Stimulated activated CD8-positive, alpha-beta memory T cell treated with anti-CD3 and anti-CD28 coated beads, Interleukin-7, amount 100 ng/mL, for 24 hours (primary cell): ENCODE measurements around the gene DNAJC8.
A peak's percentile ranks its signal among the peaks of the same experiment; 100 is the strongest.

Experiments
- DNase-seq: peaks from one replicate; pipeline ENCODE4 v3.0.0-alpha.2; 2020; ENCODE audit warnings: low read depth

Gene DNAJC8

DNA sequence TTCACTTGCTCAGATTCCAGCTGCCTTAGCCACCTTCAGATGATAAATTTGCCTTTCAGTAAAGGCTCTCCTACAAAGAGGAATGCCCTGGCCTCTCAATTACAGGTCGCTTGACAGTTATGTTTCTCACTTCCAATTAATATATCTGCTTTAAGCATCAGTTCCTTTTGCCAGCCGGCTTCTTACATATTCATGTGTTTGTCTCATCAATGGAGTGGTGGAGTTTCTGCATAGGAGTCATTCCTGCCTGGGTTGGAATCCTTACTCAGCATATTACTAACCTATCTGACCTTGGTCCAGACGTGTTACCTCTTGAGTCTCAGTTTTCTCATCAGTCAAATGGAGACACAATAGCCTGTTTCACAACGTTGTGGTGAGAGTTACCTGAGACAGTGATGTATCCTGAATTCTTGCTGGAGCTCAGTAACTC lies 17.1 kb upstream of the DNAJC8 start:
- DNase-seq, result no peak

DNA sequence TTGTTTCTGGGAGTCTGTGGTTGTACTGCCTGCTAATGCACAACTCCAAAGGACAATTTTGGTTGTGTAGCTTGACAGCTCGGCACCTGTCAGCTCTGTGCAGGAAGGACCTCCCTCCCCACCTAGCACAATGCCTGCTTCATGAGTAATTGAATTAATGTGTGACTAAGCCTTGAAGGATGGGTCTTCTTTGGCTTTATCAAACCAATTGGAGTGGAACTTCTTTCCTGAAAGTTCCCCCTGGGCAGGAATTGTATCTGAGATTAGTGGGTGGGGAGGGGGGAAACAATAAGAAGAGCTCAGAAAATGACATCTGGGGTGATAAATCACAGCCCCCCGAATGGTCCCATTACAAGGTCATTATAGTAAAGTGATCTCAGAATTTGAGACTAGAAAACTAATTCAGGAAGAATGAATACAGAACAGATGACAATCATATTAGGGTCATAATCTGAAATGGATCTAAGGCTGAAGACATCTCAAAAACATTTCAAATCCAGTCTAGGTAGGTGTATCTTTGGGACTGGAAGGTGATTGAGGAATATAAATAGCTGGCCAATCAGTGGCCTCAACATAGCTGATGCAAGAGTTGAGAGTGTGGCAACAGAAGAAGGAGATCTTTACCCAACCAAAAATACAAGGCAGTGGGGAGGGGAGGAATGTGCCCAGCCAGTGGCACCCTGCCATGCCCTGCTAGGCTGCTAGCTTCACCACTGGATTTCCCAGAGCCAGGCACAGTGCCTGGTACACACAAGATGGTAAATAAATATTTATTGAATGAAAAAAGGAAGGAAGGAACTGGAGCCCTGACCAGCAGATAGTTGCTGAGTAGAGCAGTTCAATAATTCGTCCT lies 16.4 kb upstream of the DNAJC8 start:
- no peak for DNase-seq

DNA sequence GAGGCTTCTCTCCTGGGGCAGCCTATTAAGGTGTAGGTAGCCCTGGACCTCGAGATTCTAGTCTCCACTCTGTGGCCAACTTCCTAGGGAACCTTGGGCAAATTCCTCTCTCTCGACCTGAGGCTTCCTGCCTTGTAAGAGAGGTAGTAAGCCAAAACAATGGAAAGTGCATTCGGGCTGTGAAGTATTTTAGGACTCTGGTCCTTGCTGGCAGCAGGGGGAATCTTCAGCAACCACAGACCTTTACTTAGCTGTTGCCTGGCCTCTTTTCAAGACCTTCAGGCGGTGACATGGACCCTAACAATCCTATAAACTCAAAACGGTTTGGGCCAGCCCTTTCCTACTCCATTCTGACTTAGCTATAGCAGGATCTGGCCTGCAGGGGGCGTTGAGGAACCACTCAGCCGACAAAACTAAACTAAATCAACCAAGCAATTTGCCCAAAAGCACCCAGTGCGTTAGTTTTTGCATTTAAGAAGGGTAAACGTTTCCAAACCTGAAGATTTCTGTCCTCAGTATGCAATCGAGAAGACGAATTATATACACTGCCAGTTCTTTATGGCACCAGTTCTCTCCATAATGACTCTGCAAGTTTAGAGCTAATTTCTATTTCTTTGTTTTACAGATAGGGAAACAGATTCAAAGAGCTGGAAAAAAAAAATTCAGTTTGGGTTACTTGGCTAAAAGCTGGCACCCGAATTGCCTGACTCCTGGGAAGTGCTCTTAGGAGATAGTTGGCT lies 15.6 kb upstream of the DNAJC8 start:
- peak; percentile 69 for DNase-seq

DNA sequence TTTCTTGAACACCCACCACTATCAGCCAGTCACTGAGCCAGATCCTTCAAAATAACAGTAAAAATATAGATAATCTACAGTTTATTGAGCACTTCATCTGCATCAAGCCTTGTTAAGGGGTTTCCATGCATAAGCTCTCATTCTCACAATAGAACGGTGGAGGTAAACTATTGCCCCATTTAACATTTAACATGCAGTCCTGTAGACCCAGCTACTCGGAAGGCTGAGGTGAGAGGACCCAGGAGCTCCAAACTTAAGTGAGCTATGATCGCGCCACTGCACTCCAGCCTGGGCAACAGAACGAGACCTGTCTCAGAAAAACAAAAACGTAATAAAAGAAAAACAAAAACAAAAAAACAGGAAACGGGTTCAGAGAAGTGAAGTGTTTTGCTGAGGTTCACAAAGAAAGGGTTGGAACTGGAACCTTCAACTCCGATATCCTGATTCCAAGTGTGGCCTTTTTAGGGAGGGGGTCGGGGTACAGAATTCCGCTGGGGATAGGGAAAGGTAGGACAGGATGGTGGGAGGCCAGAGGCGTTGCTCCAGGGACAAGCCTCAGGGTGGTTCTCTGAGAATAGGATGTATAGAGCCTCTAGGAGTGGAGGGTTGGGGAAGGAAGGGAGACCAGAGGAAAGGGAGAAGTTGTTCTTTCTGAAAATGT lies 14.9 kb upstream of the DNAJC8 start:
- DNase-seq, result no peak

DNA sequence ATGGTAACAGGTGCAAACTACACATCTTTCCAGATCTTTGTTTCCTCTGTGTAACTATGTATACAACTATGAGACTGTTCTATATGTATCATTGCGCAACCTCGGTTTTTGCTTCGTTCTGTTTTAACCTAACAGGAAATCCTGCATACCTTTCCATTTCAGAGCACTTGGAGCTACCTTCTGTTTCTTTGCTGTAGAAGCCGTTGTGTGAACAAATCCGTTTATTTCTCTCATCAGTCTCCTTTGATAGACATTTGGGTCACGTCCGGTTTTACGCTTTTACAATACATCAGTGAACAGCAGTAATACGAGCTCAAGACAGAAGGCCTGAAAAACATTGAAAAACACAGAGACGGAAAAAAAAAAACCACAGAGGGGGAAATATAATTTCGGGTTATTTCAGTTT lies 13.6 kb upstream of the DNAJC8 start:
- DNase-seq, result no peak

DNA sequence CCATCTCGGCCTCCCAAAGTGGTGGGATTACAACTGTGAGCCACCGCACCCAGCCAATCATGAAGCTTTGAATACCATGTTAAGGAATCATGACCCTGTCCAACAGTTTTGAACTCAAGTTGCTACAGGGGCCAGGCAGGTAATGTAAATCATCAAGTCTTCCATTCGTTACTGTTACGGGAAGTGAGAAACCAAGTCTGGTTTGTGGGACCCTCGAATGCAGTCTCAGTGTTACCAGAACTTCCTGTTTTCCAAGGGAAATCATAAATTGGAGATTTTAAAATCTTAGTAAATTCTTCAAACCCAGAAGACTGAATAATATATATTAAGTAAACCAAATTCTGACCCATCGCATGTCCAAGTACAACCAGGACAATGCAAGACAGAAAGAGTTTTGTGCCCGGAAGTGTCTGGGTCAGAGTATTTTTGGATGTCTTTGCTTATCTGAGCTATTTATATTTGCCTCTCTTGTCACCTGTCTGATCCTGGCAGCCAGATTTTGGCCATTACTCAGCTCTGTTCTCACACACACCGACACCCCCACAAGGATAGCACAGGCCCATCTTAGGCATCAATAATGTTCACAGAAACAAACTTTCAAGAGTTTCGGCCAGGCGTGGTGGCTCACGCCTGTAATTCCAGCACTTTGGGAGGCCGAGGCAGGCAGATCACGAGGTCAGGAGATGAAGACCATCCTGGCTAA lies 11.9 kb upstream of the DNAJC8 start:
- no peak for DNase-seq

DNA sequence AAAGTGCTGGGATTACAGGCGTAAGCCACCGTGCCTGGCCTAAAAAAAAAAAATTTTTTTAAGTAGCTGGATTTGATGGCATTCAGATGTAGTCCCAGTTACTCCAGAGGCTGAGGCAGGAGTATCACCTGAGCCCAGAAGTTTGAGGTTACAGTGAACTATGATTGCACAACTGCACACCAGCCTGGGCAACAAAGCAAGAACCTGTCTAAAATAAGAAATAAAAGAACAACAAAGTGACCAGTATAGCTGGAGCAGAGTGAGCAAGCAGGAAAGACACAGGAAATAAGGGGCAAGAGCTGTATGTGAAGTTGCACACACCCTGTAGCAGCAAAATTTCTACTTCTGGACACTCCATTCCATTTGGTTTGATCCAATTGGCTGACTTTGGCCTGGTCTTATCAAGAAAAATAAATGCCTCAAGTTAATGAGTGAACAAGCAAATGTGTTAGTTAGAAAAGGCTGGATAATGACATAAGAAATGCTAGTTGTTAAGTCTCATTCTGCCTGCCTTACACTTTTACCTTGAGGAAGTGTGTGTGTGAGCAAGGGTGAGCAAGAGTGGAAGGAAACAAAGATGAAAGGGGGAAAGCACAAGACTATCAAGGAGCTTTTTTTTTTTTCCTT lies 11.0 kb upstream of the DNAJC8 start:
- DNase-seq, result no peak

DNA sequence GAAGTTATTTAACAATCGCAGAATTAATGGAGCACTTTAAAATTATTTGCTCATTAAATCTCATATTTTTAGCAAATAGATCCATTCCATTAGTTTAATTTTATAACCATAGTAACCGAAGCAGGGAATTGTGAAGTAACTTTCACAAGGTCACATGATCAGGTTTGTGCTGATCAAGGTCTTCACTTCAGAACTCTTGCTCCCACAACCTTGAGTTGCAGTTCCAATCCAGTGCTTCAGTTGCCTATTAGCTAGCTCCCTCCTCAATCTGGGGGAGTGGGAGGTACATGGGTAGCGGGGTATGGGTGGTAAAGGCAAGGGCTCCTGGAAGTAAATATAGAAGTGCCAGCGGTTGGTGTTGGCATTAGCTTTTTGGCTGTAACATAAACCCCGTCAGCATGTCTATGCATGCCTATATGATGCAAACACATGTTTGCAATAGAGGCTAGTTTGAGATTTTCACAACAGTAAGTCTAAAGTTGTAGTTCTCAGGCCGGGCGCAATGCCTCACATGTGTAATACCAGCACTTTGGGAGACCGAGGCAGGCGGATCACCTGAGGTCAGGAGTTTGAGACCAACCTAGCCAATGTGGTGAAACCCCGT lies 8.9 kb upstream of the DNAJC8 start:
- no peak for DNase-seq

DNA sequence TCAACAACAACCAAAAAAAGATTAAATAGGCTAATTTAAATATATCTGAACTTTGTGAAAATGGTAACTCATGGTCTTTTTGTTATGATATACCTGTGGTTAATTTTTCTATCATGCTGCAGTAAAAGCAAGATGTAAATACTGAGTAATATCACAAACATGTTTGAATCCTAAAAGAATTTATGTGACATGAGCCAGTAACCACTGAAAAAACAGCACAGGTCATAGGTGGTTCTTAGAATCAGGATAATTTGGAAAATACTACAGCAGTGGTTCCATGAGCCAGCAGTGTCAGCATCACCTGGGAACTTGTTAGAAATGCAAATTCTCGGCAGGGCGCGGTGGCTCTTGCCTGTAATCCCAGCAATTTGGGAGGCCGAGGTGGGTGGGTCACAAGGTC lies 7.2 kb upstream of the DNAJC8 start:
- no peak for DNase-seq

DNA sequence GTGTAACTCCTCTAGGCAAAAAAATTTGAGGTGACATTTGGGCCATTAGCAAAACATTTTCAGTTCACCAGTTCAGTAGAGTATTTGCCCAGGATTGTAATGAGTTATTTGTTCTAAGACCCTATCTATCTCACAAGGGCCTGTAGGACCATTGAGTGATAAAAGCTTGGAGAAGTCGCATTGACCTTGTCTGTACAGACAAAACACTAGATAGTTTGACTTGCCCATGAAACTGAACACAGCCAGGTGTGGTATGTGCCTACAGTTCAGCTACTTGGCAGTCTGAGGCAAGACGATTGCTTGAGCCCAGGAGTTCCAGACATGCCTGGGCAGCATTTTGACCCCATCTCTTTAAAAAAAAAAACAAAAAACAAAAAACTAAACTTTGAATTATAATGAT lies 6.2 kb upstream of the DNAJC8 start:
- no peak for DNase-seq

DNA sequence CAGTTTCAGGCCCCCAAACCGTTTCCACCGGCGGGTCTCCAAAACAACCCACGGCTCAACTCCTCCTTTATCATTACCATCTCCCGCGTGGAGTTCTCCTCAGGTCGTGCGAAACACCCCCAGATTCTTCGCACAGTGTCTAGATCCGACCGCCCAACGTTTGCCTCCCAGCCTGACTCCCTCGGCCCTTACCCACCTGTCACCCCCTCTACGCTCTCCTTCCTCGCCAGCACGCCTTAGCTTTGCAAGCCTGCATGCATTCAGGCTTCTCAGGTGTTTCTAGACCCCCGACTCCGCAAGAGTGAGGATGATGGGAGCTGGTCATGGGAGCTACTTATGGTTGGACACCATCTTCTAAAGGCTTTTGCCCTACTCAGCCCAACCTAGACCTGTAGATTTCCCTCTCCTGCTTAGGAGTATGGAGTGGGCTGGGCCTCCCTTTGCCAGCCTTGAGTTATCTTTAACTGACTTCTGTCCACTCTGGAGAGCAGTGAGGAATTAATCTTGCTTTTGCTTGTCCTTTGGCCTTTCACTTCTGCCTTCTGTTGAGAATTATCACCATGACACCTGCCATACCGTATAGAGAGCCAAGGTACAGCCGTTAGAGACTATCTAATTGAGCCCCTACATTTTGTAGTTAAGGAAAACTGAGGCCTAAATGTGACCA lies 4.0 kb upstream of the DNAJC8 start:
- DNase-seq, result no peak

DNA sequence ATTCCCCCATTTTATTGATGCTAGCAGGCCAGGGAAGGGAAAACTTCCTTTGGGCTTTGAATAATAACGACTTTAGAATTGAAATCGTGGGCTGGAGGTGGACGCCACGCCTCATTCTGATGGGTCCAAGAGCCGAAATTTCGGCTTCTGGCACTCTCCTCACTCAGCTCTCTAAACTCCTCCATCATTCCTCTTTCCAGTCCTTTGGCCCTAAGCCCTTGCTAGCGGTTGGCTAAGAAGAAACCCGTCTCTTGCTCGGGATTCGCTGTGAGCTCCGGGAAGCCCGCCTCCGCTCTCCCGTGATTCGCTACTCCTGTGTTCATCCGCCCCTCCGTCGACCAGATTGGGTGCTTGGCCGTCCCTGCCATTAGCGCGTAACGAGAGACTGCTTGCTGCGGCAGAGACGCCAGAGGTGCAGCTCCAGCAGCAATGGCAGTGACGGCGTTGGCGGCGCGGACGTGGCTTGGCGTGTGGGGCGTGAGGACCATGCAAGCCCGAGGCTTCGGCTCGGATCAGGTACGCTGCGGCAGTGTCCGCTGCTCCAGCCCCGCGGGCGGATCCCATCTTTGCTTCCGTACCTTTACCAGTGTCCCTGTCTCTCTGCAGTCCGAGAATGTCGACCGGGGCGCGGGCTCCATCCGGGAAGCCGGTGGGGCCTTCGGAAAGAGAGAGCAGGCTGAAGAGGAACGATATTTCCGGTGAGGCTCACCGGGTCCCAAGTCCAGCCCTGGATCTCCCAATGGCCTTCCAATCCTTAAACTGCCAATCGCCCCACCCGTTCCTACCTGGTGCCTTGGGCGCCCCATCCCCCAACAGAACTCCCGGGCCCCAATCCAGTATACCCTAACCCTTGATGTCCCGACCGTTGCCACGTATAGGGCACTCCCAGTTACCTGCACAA lies 3.2 kb upstream of the DNAJC8 start, which contains the start of gene ATP5IF1:
Gene ATP5IF1, plus strand, starts transcription at position 370 of the 901 bp plus-strand sequence. Its CDS starts 60 bp downstream, at position 430.
- DNase-seq, result peak; percentile 87

DNA sequence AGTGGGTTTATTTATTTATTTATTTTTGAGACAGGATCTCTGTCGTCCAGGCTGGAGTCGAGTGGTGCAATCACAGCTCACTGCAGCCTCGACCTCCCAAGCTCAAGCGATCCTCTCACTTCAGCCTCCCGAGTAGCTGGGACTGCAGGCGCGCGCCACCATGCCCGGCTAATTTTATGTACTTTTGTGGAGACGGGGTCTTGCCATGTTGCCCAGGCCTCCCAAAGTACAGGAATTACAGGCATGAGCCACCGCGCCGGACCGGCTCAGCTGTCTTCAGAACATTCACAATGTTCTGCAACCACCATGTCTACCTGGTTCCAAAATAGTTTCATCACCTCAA lies 406 bp upstream of the DNAJC8 start:
- DNase-seq, result no peak

DNA sequence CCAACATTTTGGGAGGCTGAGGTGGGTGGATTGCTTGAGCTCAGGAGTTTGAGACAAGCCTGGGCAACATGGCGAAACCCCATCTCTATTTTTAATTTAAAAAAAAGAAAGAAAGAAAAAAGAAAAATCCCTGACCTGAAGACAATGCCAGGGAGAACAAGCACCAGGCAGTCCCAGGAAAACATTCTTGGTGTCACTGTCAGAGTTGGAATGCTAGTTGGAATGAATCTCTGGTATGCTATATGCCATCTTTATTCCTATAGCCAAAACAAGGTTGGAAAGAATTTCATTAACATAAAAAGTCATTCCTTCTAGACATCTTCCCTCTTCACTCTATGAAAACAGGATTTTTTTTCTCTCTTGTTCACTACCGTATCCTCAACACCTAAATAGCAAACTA lies 2.8 kb downstream of the DNAJC8 start:
- no peak for DNase-seq

DNA sequence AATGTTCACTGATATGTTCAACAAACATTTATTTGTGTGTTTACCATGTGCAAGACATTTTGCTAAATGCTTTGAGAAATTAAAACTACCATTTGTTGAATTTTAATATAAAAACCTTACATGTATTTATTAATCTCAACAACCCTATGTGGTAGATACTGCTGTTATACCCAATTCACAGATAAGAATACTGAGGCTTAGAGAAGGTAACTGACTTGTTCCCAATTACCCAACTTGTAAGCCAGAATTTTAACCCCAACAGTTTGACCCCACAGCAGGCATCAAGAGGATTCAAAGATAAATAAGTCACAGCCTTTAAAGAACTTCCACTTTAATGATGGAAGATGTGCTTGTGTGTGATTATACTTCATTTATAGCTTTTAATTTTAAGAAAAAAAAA lies 3.7 kb downstream of the DNAJC8 start:
- no peak for DNase-seq

DNA sequence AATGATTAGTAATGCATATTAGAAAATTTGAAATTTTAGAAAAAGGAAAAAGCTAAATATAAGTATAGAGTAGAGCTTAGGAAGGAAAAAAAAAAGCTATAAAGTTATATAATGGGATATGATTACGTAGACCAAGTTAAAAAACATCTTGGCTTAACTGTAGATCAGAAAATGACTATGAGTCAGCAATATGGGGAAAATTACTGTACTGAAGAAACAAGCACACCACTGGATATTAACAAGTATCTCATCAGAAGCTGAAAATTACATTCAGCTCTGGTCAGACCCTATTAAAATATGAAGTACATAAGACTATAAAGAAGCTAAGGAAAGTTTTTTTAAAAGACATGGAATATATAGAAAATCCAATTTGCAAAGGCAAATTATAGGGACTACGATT lies 19.5 kb downstream of the DNAJC8 start:
- no peak for DNase-seq

DNA sequence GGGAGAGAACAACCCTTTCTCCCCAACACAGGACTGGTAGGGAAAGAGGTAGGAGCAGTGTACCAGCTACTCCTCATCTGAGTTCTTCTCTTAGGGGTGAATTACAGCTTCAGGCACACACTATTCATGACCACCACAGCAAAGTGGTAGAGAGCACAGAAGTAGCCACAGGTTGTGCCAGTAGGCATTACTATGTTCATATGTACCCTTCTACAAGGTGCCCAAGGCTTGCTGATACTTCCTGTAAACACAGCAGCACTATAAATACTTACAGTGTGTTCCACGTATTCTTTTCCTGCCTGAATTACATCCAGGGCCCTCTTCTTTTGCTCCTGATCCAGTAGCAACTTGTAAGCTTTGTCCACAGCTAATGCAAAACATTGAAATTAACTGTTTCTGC lies 23.1 kb downstream of the DNAJC8 start:
- no peak for DNase-seq

DNA sequence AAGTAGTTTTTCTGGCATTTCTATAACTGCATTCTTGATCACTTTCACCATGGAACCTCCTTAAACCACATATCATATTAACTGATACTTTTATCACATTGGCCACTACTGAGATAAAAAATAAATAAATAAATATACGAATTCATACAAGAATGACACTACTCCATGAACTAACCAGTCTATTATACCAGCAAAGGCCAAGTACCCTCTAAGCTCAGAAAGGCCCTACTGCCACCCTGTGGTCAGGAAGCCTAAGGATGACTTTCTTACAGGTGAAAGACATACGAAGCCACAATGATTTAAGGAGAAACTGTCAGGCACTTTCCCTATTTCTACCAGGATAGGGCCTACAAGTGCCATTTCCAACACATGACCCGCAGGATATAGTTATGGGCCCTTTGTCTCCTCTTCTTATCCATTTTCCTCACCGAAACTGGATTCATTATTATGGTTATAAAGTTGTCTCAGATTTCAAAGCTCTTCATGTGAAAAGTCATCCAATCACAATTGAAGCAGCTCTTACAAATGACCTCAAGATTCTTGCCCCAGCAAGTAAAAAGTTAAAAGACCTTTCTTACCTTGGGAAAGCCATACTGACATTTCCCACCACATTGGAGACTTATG lies 23.9 kb downstream of the DNAJC8 start:
- DNase-seq, result no peak

DNA sequence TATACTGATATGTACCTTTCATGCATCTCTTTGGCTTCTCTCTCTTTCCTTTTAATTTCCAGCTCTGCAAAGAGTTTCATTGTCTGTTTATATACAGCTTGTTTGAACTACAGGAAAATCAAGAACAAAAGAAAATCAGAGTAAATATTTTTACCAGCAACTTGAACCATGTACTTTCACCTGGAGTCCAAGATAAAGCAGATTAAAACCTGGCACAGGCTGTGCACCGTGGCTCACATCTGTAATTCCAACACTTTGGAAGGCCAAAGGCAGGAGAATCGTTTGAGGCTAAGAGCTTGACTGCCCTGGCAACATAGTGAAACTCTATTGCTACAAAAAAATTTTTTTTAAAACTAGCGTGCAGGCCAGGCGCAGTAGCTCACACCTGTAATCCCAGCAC lies 27.6 kb downstream of the DNAJC8 start:
- no peak for DNase-seq
